ENCODE data around the gene OSCP1. TPM values are rescaled to one million over a fixed set of nuclear protein-coding genes. Genes with fewer than 3 reads are reported as not detected.

The OSCP1 gene
- total RNA-seq, 1 donor from 2014 or later: 1.2 TPM

- H3K9me3 Mint-ChIP-seq: no peaks in the 10 kb centered on the region
- ChIA-PET CTCF (interaction anchor here (1.5 to 2.1 kb wide), 3 partner anchors 10 to 52 kb away, joined by 3 to 17 read pairs (median 3); partner anchors contain the start of gene OSCP1), POLR2A (interaction anchor here (0.6 to 6.2 kb wide), 8 partner anchors 10 to 1470 kb away, joined by 3 to 164 read pairs (median 5); partner anchors contain the start of genes OSCP1, SH3D21 and STK40)
- H3K4me3 Mint-ChIP-seq: peak overlapping the region; percentile 99
- intact Hi-C loops (cut with micrococcal nuclease): no loop called here
- H3K27ac Mint-ChIP-seq: peak overlapping the region; percentile 95
- DNase-seq: no peak
- peaks cover 59% of the 10 kb centered on the region for H3K4me1 Mint-ChIP-seq
- TF ChIP-seq, protein P1, sequence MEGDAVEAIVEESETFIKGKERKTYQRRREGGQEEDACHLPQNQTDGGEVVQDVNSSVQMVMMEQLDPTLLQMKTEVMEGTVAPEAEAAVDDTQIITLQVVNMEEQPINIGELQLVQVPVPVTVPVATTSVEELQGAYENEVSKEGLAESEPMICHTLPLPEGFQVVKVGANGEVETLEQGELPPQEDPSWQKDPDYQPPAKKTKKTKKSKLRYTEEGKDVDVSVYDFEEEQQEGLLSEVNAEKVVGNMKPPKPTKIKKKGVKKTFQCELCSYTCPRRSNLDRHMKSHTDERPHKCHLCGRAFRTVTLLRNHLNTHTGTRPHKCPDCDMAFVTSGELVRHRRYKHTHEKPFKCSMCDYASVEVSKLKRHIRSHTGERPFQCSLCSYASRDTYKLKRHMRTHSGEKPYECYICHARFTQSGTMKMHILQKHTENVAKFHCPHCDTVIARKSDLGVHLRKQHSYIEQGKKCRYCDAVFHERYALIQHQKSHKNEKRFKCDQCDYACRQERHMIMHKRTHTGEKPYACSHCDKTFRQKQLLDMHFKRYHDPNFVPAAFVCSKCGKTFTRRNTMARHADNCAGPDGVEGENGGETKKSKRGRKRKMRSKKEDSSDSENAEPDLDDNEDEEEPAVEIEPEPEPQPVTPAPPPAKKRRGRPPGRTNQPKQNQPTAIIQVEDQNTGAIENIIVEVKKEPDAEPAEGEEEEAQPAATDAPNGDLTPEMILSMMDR (IDR thresholded peaks at IDR 0.05): no peak
- peaks cover 26% of the 10 kb centered on the region for H3K36me3 Mint-ChIP-seq (ENCODE audit: low read depth)
- no peak for ATAC-seq (ENCODE audit: low read depth)
- no peaks in the 10 kb centered on the region for H3K27me3 Mint-ChIP-seq
These were observed 51.8 kb downstream of the OSCP1 start for GRCh38 chr1:36398370-36398977.

GRCh38 chr1:36397378-36398230, 52.6 kb downstream of the OSCP1 start, which contains the start of gene LSM10:
Gene LSM10, minus strand, starts transcription at chr1:36397908. Its CDS starts 3,779 bp downstream, at chr1:36394129.
- peak within 1 kb of the TSS; percentile 95 for H3K27ac Mint-ChIP-seq
- intact Hi-C loops (cut with micrococcal nuclease): loop anchor here (1.0 to 2.0 kb wide), 3 partner anchors 11 to 53 kb away; partner anchors contain the start of gene OSCP1
- CTCF ChIA-PET: interaction anchor here (1.1 to 2.1 kb wide), 7 partner anchors 9 to 248 kb away, joined by 3 to 17 read pairs (median 3); partner anchors contain the start of genes OSCP1, SH3D21 and TRAPPC3
- DNase-seq: peak; percentile 87
- peaks cover 68% of the 10 kb centered on the region for H3K4me1 Mint-ChIP-seq
- peak within 1 kb of the TSS; percentile 99 for H3K4me3 Mint-ChIP-seq
- no peaks in the 10 kb centered on the region for H3K27me3 Mint-ChIP-seq
- peak; percentile 82 for ATAC-seq (ENCODE audit: low read depth)
- H3K9me3 Mint-ChIP-seq: no peaks in the 10 kb centered on the region
- H3K36me3 Mint-ChIP-seq (ENCODE audit: low read depth): peaks cover 34% of the 10 kb centered on the region
- TF ChIP-seq, protein P1 (IDR thresholded peaks at IDR 0.05): no peak
- POLR2A ChIA-PET: interaction anchor here (0.6 to 6.2 kb wide), 16 partner anchors 8 to 1471 kb away, joined by 3 to 164 read pairs (median 6); partner anchors contain the start of genes OSCP1 and TRAPPC3

DNA sequence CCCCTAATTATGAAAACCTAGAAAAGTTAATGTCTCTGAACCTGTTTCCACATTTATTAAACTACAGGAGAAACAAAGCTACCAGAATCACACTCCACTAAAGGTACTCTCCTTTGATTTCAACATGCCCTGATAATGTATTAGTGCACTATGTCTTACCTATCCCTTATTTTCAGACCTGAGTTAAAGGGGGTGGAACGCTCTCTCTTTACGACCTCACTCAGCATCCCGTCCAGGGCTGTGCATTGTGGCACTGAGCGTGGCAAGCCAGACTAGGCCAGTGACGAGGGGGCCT, 53.2 kb downstream of the OSCP1 start:
- peak; percentile 47 for ATAC-seq (ENCODE audit: low read depth)
- Mint-ChIP-seq H3K27ac (peak overlapping the region; percentile 95), H3K27me3 (no peaks in the 10 kb centered on the region), H3K4me1 (peaks cover 67% of the 10 kb centered on the region), H3K36me3 (ENCODE audit: low read depth) (peaks cover 37% of the 10 kb centered on the region), H3K4me3 (peak overlapping the region; percentile 99), H3K9me3 (no peaks in the 10 kb centered on the region)
- TF ChIP-seq, protein P1 (IDR thresholded peaks at IDR 0.05): no peak
- CTCF ChIA-PET: interaction anchor here (1.1 to 2.1 kb wide), 5 partner anchors 10 to 247 kb away, joined by 3 to 17 read pairs (median 4); partner anchors contain the start of genes SH3D21 and TRAPPC3
- DNase-seq: no peak
- intact Hi-C loops (cut with micrococcal nuclease): loop anchor here (1.0 to 2.0 kb wide), 3 partner anchors 11 to 54 kb away; partner anchors contain the start of gene OSCP1
- POLR2A ChIA-PET: interaction anchor here (0.6 to 6.2 kb wide), 15 partner anchors 8 to 603 kb away, joined by 3 to 164 read pairs (median 6); partner anchors contain the start of genes OSCP1 and TRAPPC3

DNA sequence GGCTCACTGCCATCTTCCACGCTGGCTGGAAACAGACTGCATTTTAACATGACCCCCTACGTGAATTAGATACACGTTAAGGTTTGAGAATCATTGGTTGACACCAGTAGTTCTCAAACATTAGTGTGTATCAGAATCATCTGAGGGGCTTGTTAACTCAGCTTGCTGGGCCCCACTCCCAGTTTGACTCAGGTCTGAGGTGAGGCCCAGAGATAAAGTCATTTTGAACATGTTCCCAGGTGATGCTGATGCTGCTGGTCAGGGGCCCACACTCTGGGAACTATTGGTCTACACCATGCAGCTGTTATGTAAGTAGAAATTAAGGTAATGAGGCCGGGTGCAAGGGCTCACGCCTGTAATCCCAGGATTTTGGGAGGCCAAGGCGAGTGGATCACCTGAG, 53.9 kb downstream of the OSCP1 start:
- H3K9me3 Mint-ChIP-seq: no peaks in the 10 kb centered on the region
- peaks cover 44% of the 10 kb centered on the region for H3K36me3 Mint-ChIP-seq (ENCODE audit: low read depth)
- no peaks in the 10 kb centered on the region for H3K27me3 Mint-ChIP-seq
- TF ChIP-seq, protein P1 (IDR thresholded peaks at IDR 0.05): no peak
- intact Hi-C loops (cut with micrococcal nuclease): loop anchor here (2.0 kb wide), 2 partner anchors 24 to 54 kb away; partner anchors contain the start of gene OSCP1
- POLR2A ChIA-PET: interaction anchor here (0.6 to 6.2 kb wide), 8 partner anchors 8 to 602 kb away, joined by 4 to 164 read pairs (median 6); partner anchors contain the start of gene OSCP1
- peaks cover 73% of the 10 kb centered on the region for H3K4me1 Mint-ChIP-seq
- H3K27ac Mint-ChIP-seq: peak overlapping the region; percentile 95
- DNase-seq: no peak
- CTCF ChIA-PET: interaction anchor here (1.3 to 2.1 kb wide), 3 partner anchors 10 to 54 kb away, joined by 4 to 17 read pairs (median 4); no protein-coding TSS in a partner anchor
- H3K4me3 Mint-ChIP-seq: peak overlapping the region; percentile 99
- ATAC-seq (ENCODE audit: low read depth): no peak
